Endothelial cell of umbilical vein (primary cell): ENCODE results near the gene JDP2. TPM values are rescaled to one million over a fixed set of nuclear protein-coding genes. Genes with fewer than 3 reads are reported as not detected.

Experiments
- BruUV-seq: library from RNA; stranded (reverse); fragments of 400-500 nt; replicated peaks from 2 replicates; lab custom pipeline; 2021; lab: Mats Ljungman, UMichigan
- CTCF ChIA-PET: fragments of 300-600, 350-600 bp; sonication (Branson Sonifier 250); formaldehyde crosslinking; loops from one replicate; lab custom pipeline; 2021; ENCODE audit warnings: antibody characterized with exemption, inconsistent platforms; lab: Charles Lee
- POLR2A ChIA-PET: fragments of 300-600, 350-600 bp; sonication (Branson Sonifier 250); formaldehyde crosslinking; loops from one replicate; lab custom pipeline; 2021; ENCODE audit warnings: antibody characterized with exemption, inconsistent platforms; lab: Charles Lee
- DNase-seq: peaks from one replicate; pipeline ENCODE4 v3.0.0-alpha.2; 2011; ENCODE audit warnings: low read depth, low spot score
- FAIRE-seq: peaks from 2 replicates; lab custom pipeline; 2011; peaks lifted over from hg19 to GRCh38; lab: Jason Lieb, UNC
- H2AFZ ChIP-seq: 2 replicates; pipeline ENCODE4 v1.6.0; 2012; ENCODE audit warnings: low read depth, low read length, control low read depth, inconsistent platforms
- H3K27ac ChIP-seq: 2 replicates; pipeline ENCODE4 v1.5.1; 2011; ENCODE audit warnings: low read depth, mild to moderate bottlenecking, control low read depth, low read length, moderate library complexity; ENCODE audit not compliant: insufficient read depth
- H3K27me3 ChIP-seq, 2 experiments: 2 replicates each; pipeline versions ENCODE4 v1.6.0 to v1.6.1; 2011; ENCODE audit warnings: low read length in 2 of 2, mixed read lengths in 1 of 2; ENCODE audit not compliant: control insufficient read depth in 2 of 2, insufficient read depth in 2 of 2
- H3K36me3 ChIP-seq, 2 experiments: 2 replicates in 1 of 2; 3 replicates in 1 of 2; pipeline ENCODE4 v1.5.1; 2011; ENCODE audit warnings: low read length in 2 of 2, mild to moderate bottlenecking in 1 of 2, moderate library complexity in 1 of 2; ENCODE audit not compliant: control insufficient read depth in 2 of 2, insufficient read depth in 2 of 2; ENCODE audit errors: extremely low read depth in 1 of 2
- H3K4me1 ChIP-seq: 3 replicates; pipeline ENCODE4 v1.5.1; 2011; ENCODE audit warnings: mild to moderate bottlenecking, low read length; ENCODE audit not compliant: control insufficient read depth, insufficient read depth; ENCODE audit errors: extremely low read depth
- H3K4me2 ChIP-seq: 2 replicates; pipeline ENCODE4 v1.6.1; 2011; ENCODE audit warnings: low read length, control low read depth, mixed read lengths; ENCODE audit not compliant: insufficient read depth
- H3K4me3 ChIP-seq, 3 experiments: fragments of 200-600 bp in 1 of 3; sonication (generic), shearing (Covaris generic) in 1 of 3; replicated peaks in 1 of 3; 2 replicates each; pipeline ENCODE4 v1.5.1; 2011 to 2016; ENCODE audit warnings: control low read depth in 3 of 3, low read length in 3 of 3, mild to moderate bottlenecking in 2 of 3, inconsistent platforms in 1 of 3, low read depth in 1 of 3, moderate library complexity in 1 of 3; ENCODE audit not compliant: insufficient read depth in 1 of 3
- H3K79me2 ChIP-seq: 2 replicates; pipeline ENCODE4 v1.6.0; 2012; ENCODE audit warnings: low read length, inconsistent platforms; ENCODE audit not compliant: control insufficient read depth, insufficient read depth
- H3K9ac ChIP-seq: replicated peaks from 2 replicates; pipeline ENCODE3; 2011; ENCODE audit warnings: low read length, control low read depth; ENCODE audit not compliant: insufficient read depth; ENCODE audit errors: extremely low read depth
- H3K9me1 ChIP-seq: replicated peaks from 3 replicates; pipeline ENCODE4 v1.6.0; 2011; ENCODE audit warnings: mild to moderate bottlenecking, low read length; ENCODE audit not compliant: control insufficient read depth, insufficient read depth; ENCODE audit errors: extremely low read depth
- H3K9me3 ChIP-seq: replicated peaks from 2 replicates; pipeline ENCODE4 v1.5.1; 2012; ENCODE audit warnings: low read length, inconsistent platforms; ENCODE audit not compliant: control insufficient read depth, insufficient read depth
- H4K20me1 ChIP-seq: replicated peaks from 2 replicates; pipeline ENCODE3; 2011; ENCODE audit warnings: mild to moderate bottlenecking, low read length; ENCODE audit not compliant: control insufficient read depth, insufficient read depth; ENCODE audit errors: extremely low read depth
- EZH2 ChIP-seq: IDR thresholded peaks from 2 replicates; pipeline ENCODE4 v1.6.1; 2012; ENCODE audit warnings: borderline replicate concordance, low read depth, mild to moderate bottlenecking, moderate library complexity, low read length, inconsistent platforms; ENCODE audit not compliant: severe bottlenecking
- FOS ChIP-seq: IDR thresholded peaks from 2 replicates; pipeline ENCODE4 v1.6.1; 2011; ENCODE audit warnings: mild to moderate bottlenecking, low read length, moderate library complexity, borderline replicate concordance; ENCODE audit not compliant: insufficient read depth
- GATA2 ChIP-seq: IDR thresholded peaks from 2 replicates; pipeline ENCODE4 v1.7.0; 2011; ENCODE audit warnings: low read depth, mild to moderate bottlenecking, moderate library complexity, mixed read lengths, low read length; ENCODE audit not compliant: insufficient read length, insufficient read depth
- JUN ChIP-seq: IDR thresholded peaks from 2 replicates; pipeline ENCODE4 v1.6.1; 2011; ENCODE audit warnings: borderline replicate concordance, low read depth; ENCODE audit not compliant: insufficient read length, insufficient read depth
- MYC ChIP-seq: IDR thresholded peaks from one replicate; pipeline ENCODE4 v1.6.1; 2011; ENCODE audit warnings: mild to moderate bottlenecking, low read depth, low read length
- POLR2A ChIP-seq: IDR thresholded peaks from 2 replicates; pipeline ENCODE4 v1.6.1; 2012; ENCODE audit warnings: low read depth, mild to moderate bottlenecking, control low read depth, low read length
- POLR2AphosphoS5 ChIP-seq: IDR thresholded peaks from 2 replicates; pipeline ENCODE4 v1.6.1; 2012; ENCODE audit warnings: low read depth, mild to moderate bottlenecking, control low read depth, low read length, moderate library complexity; ENCODE audit not compliant: insufficient read depth
- dilution Hi-C: fragments of 300-500 bp; cut with MboI; formaldehyde crosslinking; loops from one replicate; pipeline ENCODE4 v1.15.0; 2019; ENCODE audit warnings: low sequenced_read_pairs; ENCODE audit not compliant: extremely low pct_ligation_motif_present
- intact Hi-C: fragments of 100-400 bp; cut with micrococcal nuclease; formaldehyde crosslinking; loops from one replicate; pipeline ENCODE4 v1.10.0; 2022
- polyA plus RNA-seq, 4 experiments: library from polyadenylated mRNA; depleted of rRNA in 3 of 4; stranded (reverse) in 3 of 4; unstranded in 1 of 4; fragments of >200 nt; gene quantifications; 2 replicates each; pipeline versions ENCODE4 v1.2.1 to v1.2.3, GENCODE V29; 2011 to 2012; ENCODE audit warnings: missing spikeins in 1 of 4
- total RNA-seq: library from RNA; stranded (reverse); gene quantifications from 2 replicates; pipeline ENCODE4 v1.2.3, GENCODE V29; 2021
- TF ChIP-seq, protein P1 (sequence below): IDR thresholded peaks from 2 replicates; pipeline ENCODE4 v1.6.1; 2011; ENCODE audit not compliant: insufficient read depth, insufficient read length
- TF ChIP-seq, protein P2 (sequence below), 2 donors: IDR thresholded peaks; 1 replicate in 1 of 2; 2 replicates in 1 of 2; pipeline ENCODE4 v1.5.1; 2011; ENCODE audit warnings: low read length in 2 of 2, mild to moderate bottlenecking in 2 of 2, moderate library complexity in 2 of 2, control low read depth in 1 of 2, inconsistent platforms in 1 of 2, low read depth in 1 of 2; ENCODE audit not compliant: insufficient read depth in 1 of 2; ENCODE audit errors: extremely low read depth in 1 of 2

The JDP2 gene
- total and polyA plus RNA-seq, 2 donors (not counting 3 experiments of a cell fraction or from before 2014, with no cell fraction given) = 3.2 to 10.6 TPM

DNA sequence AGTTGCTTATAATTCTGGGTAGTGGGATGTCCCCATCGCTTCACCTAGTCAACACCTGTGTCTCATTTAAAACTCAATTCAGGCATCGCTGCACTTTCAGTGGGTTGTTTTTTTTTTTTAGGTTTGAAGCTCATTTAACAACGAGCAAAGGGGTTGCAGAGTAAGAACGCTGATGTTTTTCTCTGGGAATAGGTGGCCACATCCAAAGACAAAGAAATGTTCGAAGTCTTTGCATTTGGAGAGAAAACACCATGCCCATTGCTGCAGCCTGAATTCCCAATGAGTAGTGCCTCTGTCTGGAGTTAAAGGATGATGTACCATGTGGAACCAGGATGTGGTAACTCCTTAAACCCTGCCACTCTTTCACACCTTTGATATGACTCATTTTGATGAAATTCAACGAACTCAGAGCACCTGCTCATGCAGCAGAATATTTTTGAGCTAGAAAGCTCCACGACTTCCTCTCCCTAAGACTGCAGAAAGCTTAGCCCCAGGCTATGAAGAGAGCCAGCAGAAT, 59.4 kb downstream of the JDP2 start:
- CTCF ChIA-PET = interaction anchor here (0.7 to 6.6 kb wide), 15 partner anchors 10 to 182 kb away, joined by 3 to 141 read pairs (median 9); no protein-coding TSS in a partner anchor
- Histone ChIP-seq H3K27me3 (peaks cover 9 to 10% of the 10 kb centered on the region in 2 experiments), H3K9me1 (no peaks in the 10 kb centered on the region), H3K9me3 (no peaks in the 10 kb centered on the region), H3K4me3 (no peak overlapping the region), H2AFZ (no peak overlapping the region), H3K4me1 (no peaks in the 10 kb centered on the region), H3K4me2 (no peak overlapping the region), H4K20me1 (no peaks in the 10 kb centered on the region), H3K79me2 (no peaks in the 10 kb centered on the region), H3K27ac (no peak overlapping the region), H3K36me3 (no peaks in the 10 kb centered on the region), H3K9ac (no peak overlapping the region)
- FAIRE-seq = no peak
- intact Hi-C loops = loop anchor here (5.0 kb wide), 1 partner anchor 60 kb away; the partner anchor contains the start of gene JDP2
- DNase-seq = no peak
- no TSS peak for BruUV-seq
- POLR2A ChIA-PET = no interaction called here
- no peak for TF ChIP-seq JUN
- TF ChIP-seq FOS = no peak
- TF ChIP-seq, protein P1, sequence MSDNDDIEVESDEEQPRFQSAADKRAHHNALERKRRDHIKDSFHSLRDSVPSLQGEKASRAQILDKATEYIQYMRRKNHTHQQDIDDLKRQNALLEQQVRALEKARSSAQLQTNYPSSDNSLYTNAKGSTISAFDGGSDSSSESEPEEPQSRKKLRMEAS = no peak
- TF ChIP-seq POLR2A = no peak
- no peak for TF ChIP-seq MYC
- TF ChIP-seq GATA2 = no peak
- no peak for TF ChIP-seq POLR2AphosphoS5
- TF ChIP-seq, protein P2, sequence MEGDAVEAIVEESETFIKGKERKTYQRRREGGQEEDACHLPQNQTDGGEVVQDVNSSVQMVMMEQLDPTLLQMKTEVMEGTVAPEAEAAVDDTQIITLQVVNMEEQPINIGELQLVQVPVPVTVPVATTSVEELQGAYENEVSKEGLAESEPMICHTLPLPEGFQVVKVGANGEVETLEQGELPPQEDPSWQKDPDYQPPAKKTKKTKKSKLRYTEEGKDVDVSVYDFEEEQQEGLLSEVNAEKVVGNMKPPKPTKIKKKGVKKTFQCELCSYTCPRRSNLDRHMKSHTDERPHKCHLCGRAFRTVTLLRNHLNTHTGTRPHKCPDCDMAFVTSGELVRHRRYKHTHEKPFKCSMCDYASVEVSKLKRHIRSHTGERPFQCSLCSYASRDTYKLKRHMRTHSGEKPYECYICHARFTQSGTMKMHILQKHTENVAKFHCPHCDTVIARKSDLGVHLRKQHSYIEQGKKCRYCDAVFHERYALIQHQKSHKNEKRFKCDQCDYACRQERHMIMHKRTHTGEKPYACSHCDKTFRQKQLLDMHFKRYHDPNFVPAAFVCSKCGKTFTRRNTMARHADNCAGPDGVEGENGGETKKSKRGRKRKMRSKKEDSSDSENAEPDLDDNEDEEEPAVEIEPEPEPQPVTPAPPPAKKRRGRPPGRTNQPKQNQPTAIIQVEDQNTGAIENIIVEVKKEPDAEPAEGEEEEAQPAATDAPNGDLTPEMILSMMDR (IDR thresholded peaks at IDR 0.05; ENCODE audit: extremely low read depth in 1 of 2, insufficient read depth in 1 of 2, low read depth in 1 of 2, low read length in 2 of 2) = no peak
- no peak for TF ChIP-seq EZH2
- dilution Hi-C loops = no loop called here
